ENCODE results near the gene SSH3.

Gene SSH3

GRCh38 chr11:67311051-67311555 is 7.8 kb downstream of the SSH3 start:
- no peak for TF ChIP-seq CTCF (IDR thresholded peaks at IDR 0.05)
- Histone ChIP-seq H3K36me3 (peaks cover 58% of the 10 kb centered on the region), H3K4me3 (ENCODE audit: low read depth in 1 of 2, low read length in 1 of 2) (no peak overlapping the region), H3K27me3 (no peaks in the 10 kb centered on the region), H3K27ac (peak overlapping the region; percentile 93), H3K4me1 (ENCODE audit: control insufficient read depth in 1 of 2, insufficient read depth in 1 of 2, low read depth in 1 of 2, low read length in 1 of 2) (peaks cover 43 to 45% of the 10 kb centered on the region in 2 experiments), H3K9me3 (no peaks in the 10 kb centered on the region)

GRCh38 chr11:67311556-67312082 is 8.3 kb downstream of the SSH3 start:
- Histone ChIP-seq H3K9me3 (no peaks in the 10 kb centered on the region), H3K36me3 (peaks cover 55% of the 10 kb centered on the region), H3K4me1 (ENCODE audit: control insufficient read depth in 1 of 2, insufficient read depth in 1 of 2, low read depth in 1 of 2, low read length in 1 of 2) (peaks cover 46 to 48% of the 10 kb centered on the region in 2 experiments), H3K27me3 (no peaks in the 10 kb centered on the region), H3K27ac (peak overlapping the region; percentile 93), H3K4me3 (ENCODE audit: low read depth in 1 of 2, low read length in 1 of 2) (no peak overlapping the region)
- no peak for TF ChIP-seq CTCF (IDR thresholded peaks at IDR 0.05)

GRCh38 chr11:67312187-67313021 is 9.1 kb downstream of the SSH3 start:
- Histone ChIP-seq H3K4me3 (ENCODE audit: low read depth in 1 of 2, low read length in 1 of 2) (peak overlapping the region; percentile 25 to 53), H3K4me1 (ENCODE audit: control insufficient read depth in 1 of 2, insufficient read depth in 1 of 2, low read depth in 1 of 2, low read length in 1 of 2) (peaks cover 50 to 52% of the 10 kb centered on the region in 2 experiments), H3K9me3 (no peaks in the 10 kb centered on the region), H3K27ac (peak overlapping the region; percentile 93), H3K27me3 (no peaks in the 10 kb centered on the region), H3K36me3 (peaks cover 47% of the 10 kb centered on the region)
- no peak for TF ChIP-seq CTCF (IDR thresholded peaks at IDR 0.05)

GRCh38 chr11:67313125-67313890 is 10.0 kb downstream of the SSH3 start:
- Histone ChIP-seq H3K27ac (peak overlapping the region; percentile 93), H3K27me3 (no peaks in the 10 kb centered on the region), H3K9me3 (no peaks in the 10 kb centered on the region), H3K4me1 (ENCODE audit: control insufficient read depth in 1 of 2, insufficient read depth in 1 of 2, low read depth in 1 of 2, low read length in 1 of 2) (peaks cover 54 to 57% of the 10 kb centered on the region in 2 experiments), H3K4me3 (ENCODE audit: low read depth in 1 of 2, low read length in 1 of 2) (peak overlapping the region; percentile 25 to 53), H3K36me3 (peaks cover 38% of the 10 kb centered on the region)
- no peak for TF ChIP-seq CTCF (IDR thresholded peaks at IDR 0.05)

- H3K27ac ChIP-seq: peak overlapping the region; percentile 93
- no peak for TF ChIP-seq CTCF (IDR thresholded peaks at IDR 0.05)
- H3K27me3 ChIP-seq: peaks cover 4% of the 10 kb centered on the region
- no peaks in the 10 kb centered on the region for H3K9me3 ChIP-seq
- H3K4me3 ChIP-seq (ENCODE audit: low read depth in 1 of 2, low read length in 1 of 2): no peak overlapping the region
- peaks cover 29% of the 10 kb centered on the region for H3K36me3 ChIP-seq
- H3K4me1 ChIP-seq (ENCODE audit: control insufficient read depth in 1 of 2, insufficient read depth in 1 of 2, low read depth in 1 of 2, low read length in 1 of 2): peaks cover 57 to 59% of the 10 kb centered on the region in 2 experiments
These were observed 10.9 kb downstream of the SSH3 start for GRCh38 chr11:67314218-67314617.

Data from neutrophil (primary cell).